HG02840 (cell line): ENCODE data around the gene TRAPPC10.

Experiments
- ATAC-seq: cut with Tn5 transposase; IDR thresholded peaks from one replicate; pipeline ENCODE4 v1.9.1; 2021; ENCODE audit warnings: mild to moderate bottlenecking, moderate library complexity, moderate number of reproducible peaks; ENCODE audit not compliant: unreplicated experiment, low FRiP score

TRAPPC10 gene

GRCh38 chr21:43981151-43981870, 30.8 kb upstream of the TRAPPC10 start:
- no peak for ATAC-seq

GRCh38 chr21:43981871-43982210, 30.3 kb upstream of the TRAPPC10 start:
- ATAC-seq: no peak

GRCh38 chr21:43982489-43983078, 29.5 kb upstream of the TRAPPC10 start:
- no peak for ATAC-seq

GRCh38 chr21:43983390-43983789, 28.7 kb upstream of the TRAPPC10 start:
- ATAC-seq: no peak

- ATAC-seq: no peak
These were observed 28.2 kb upstream of the TRAPPC10 start for GRCh38 chr21:43983860-43984420.

- ATAC-seq: no peak
These were observed 27.0 kb upstream of the TRAPPC10 start for GRCh38 chr21:43984905-43985689.

GRCh38 chr21:43985690-43986251, 26.3 kb upstream of the TRAPPC10 start:
- ATAC-seq: no peak

GRCh38 chr21:43986544-43987451, 25.3 kb upstream of the TRAPPC10 start:
- no peak for ATAC-seq

GRCh38 chr21:43987509-43987908, 24.6 kb upstream of the TRAPPC10 start:
- no peak for ATAC-seq

GRCh38 chr21:43988016-43988415, 24.1 kb upstream of the TRAPPC10 start:
- no peak for ATAC-seq

GRCh38 chr21:43988506-43989230, 23.4 kb upstream of the TRAPPC10 start:
- no peak for ATAC-seq

GRCh38 chr21:43989401-43989800, 22.7 kb upstream of the TRAPPC10 start:
- no peak for ATAC-seq

- ATAC-seq: no peak
These were observed 20.6 kb upstream of the TRAPPC10 start for GRCh38 chr21:43991447-43991991.

GRCh38 chr21:43992121-43992520, 20.0 kb upstream of the TRAPPC10 start:
- ATAC-seq: no peak

GRCh38 chr21:43993420-43993934, 18.6 kb upstream of the TRAPPC10 start:
- ATAC-seq: no peak

- ATAC-seq: no peak
These were observed 18.0 kb upstream of the TRAPPC10 start for GRCh38 chr21:43994085-43994484.

GRCh38 chr21:43994646-43995045, 17.5 kb upstream of the TRAPPC10 start:
- ATAC-seq: no peak

GRCh38 chr21:43995521-43996105, 16.5 kb upstream of the TRAPPC10 start:
- ATAC-seq: no peak
